ENCODE results near the gene FAM174C. TPM values are rescaled to one million over a fixed set of nuclear protein-coding genes. Genes with fewer than 3 reads are reported as not detected.

Gene FAM174C
- total RNA-seq, 1 experiment from 2014 or later: 59.4 TPM

DNA sequence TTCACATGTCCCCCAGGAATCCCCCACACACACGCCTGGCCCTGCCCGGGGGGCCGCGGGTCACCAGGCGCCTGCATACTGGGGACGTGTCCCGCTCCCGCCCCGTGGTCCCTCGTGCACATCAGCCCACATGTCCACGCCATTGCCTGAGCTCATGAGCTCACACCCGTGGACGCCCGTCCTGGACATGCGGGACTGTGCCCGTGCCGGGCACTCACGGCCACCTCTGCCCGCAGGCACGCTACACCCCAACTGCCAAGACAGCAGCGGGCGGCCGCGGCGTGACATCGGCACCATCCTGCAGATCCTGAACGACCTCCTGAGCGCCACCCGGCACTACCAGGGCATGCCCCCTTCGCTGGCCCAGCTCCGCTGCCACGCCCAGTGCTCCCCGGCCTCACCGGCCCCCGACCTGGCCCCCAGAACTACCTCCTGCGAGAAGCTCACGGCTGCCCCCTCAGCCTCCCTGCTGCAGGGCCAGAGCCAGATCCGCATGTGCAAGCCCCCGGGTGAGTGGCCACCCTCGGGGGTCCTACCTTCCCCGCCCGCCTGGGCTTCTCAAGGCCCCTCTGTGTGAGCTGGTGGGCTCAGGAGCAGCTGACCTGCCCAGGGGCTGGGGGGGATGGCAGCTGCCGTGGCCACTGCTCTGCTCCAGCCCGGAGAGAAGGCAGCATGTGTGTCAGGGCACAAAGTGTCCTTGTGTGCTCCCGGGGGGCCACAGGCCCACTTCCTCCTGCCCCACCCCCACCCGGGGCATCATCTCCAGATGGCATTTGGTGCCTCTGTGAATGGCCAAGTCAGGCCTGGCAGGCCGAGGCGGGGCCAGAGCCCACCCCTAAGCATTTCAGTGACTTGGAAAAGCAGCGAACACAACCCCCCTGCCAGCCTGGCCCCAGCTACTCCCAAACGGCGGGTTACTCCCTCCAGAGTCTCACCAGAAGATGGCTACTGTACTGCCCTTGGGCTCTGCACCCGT, 19.9 kb upstream of the FAM174C start:
- TF ChIP-seq, protein P1, sequence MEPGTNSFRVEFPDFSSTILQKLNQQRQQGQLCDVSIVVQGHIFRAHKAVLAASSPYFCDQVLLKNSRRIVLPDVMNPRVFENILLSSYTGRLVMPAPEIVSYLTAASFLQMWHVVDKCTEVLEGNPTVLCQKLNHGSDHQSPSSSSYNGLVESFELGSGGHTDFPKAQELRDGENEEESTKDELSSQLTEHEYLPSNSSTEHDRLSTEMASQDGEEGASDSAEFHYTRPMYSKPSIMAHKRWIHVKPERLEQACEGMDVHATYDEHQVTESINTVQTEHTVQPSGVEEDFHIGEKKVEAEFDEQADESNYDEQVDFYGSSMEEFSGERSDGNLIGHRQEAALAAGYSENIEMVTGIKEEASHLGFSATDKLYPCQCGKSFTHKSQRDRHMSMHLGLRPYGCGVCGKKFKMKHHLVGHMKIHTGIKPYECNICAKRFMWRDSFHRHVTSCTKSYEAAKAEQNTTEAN (CRISPR knock-in tag; IDR thresholded peaks at IDR 0.05): 0 out of 2 replicates have a peak, but pooled peaks have one; percentile 27
- TF ChIP-seq, protein P2, sequence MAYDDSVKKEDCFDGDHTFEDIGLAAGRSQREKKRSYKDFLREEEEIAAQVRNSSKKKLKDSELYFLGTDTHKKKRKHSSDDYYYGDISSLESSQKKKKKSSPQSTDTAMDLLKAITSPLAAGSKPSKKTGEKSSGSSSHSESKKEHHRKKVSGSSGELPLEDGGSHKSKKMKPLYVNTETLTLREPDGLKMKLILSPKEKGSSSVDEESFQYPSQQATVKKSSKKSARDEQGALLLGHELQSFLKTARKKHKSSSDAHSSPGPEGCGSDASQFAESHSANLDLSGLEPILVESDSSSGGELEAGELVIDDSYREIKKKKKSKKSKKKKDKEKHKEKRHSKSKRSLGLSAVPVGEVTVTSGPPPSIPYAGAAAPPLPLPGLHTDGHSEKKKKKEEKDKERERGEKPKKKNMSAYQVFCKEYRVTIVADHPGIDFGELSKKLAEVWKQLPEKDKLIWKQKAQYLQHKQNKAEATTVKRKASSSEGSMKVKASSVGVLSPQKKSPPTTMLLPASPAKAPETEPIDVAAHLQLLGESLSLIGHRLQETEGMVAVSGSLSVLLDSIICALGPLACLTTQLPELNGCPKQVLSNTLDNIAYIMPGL (CRISPR knock-in tag; IDR thresholded peaks at IDR 0.05): 0 out of 2 replicates have a peak, but pooled peaks have one; percentile 36
- TF ChIP-seq, protein P3, sequence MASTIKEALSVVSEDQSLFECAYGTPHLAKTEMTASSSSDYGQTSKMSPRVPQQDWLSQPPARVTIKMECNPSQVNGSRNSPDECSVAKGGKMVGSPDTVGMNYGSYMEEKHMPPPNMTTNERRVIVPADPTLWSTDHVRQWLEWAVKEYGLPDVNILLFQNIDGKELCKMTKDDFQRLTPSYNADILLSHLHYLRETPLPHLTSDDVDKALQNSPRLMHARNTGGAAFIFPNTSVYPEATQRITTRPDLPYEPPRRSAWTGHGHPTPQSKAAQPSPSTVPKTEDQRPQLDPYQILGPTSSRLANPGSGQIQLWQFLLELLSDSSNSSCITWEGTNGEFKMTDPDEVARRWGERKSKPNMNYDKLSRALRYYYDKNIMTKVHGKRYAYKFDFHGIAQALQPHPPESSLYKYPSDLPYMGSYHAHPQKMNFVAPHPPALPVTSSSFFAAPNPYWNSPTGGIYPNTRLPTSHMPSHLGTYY (CRISPR knock-in tag; IDR thresholded peaks at IDR 0.05): no peak
- Mint-ChIP-seq H3K36me3 (peaks cover 38% of the 10 kb centered on the region), H3K27ac (no peak overlapping the region), H3K27me3 (ENCODE audit: low read depth) (no peaks in the 10 kb centered on the region), H3K4me1 (peaks cover 31% of the 10 kb centered on the region), H3K4me3 (no peak overlapping the region), H3K9me3 (no peaks in the 10 kb centered on the region)
- CTCF ChIA-PET: interaction anchor here (0.7 to 15.6 kb wide), 5 partner anchors 11 to 189 kb away, joined by 3 to 648 read pairs (median 4); partner anchors contain the start of genes ATP5F1D and CIRBP
- POLR2A ChIA-PET: interaction anchor here (0.6 to 0.9 kb wide), 3 partner anchors 14 to 148 kb away, joined by 3 to 7 read pairs (median 3); partner anchors contain the start of gene CIRBP
- no peak for ATAC-seq
- no peak for DNase-seq (ENCODE audit: low spot score)

DNA sequence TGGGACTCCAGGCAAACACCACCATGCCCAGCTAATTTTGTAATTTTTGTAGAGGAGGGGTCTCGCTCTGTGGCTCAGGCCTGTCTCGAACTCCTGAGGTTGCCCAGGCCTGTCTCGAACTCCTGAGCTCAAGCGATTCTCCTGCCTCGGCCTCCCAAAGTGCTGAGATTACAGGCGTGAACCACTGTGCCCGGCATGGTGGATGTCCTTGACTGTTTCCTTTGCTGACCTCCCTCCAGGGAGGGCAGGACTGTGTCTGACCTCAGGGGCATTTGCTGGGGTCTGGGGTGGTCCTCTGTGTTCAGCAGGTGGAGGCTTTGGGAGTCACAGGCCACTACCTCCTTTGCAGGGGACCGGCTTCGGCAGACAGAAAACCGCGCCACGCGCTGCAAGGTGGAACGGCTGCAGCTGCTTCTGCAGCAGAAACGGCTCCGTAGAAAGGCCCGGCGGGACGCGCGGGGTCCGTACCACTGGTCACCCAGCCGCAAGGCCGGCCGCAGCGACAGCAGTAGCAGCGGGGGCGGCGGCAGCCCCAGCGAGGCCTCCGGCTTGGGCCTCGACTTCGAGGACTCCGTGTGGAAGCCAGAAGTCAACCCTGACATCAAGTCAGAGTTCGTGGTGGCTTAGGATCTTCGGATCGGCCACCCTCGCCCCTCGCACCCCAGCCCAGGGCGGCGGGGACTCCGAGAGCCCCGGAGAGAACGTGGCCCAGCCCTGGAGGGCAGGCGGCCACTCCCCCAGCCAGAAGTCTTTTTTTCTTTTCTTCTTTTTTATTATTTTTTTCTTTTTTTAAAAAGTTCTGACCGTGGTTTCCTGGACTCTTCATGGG, 18.5 kb upstream of the FAM174C start:
- no peak for ATAC-seq
- POLR2A ChIA-PET: interaction anchor here (0.7 to 1.6 kb wide), 3 partner anchors 10 to 12 kb away, joined by 3 to 6 read pairs (median 3); partner anchors contain the start of gene CIRBP
- H3K27ac Mint-ChIP-seq: no peak overlapping the region
- no peak for DNase-seq (ENCODE audit: low spot score)
- H3K4me1 Mint-ChIP-seq: peaks cover 38% of the 10 kb centered on the region
- CTCF ChIA-PET: interaction anchor here (0.6 to 15.6 kb wide), 4 partner anchors 10 to 379 kb away, joined by 3 to 648 read pairs (median 10); partner anchors contain the start of genes ATP5F1D and CIRBP
- no peak overlapping the region; the same call in 1 of the 2 replicates for H3K4me3 Mint-ChIP-seq
- H3K27me3 Mint-ChIP-seq (ENCODE audit: low read depth): no peaks in the 10 kb centered on the region
- TF ChIP-seq NR2C2 (CRISPR knock-in tag; IDR thresholded peaks at IDR 0.05): no peak
- H3K36me3 Mint-ChIP-seq: peaks cover 33% of the 10 kb centered on the region
- H3K9me3 Mint-ChIP-seq: no peaks in the 10 kb centered on the region

DNA sequence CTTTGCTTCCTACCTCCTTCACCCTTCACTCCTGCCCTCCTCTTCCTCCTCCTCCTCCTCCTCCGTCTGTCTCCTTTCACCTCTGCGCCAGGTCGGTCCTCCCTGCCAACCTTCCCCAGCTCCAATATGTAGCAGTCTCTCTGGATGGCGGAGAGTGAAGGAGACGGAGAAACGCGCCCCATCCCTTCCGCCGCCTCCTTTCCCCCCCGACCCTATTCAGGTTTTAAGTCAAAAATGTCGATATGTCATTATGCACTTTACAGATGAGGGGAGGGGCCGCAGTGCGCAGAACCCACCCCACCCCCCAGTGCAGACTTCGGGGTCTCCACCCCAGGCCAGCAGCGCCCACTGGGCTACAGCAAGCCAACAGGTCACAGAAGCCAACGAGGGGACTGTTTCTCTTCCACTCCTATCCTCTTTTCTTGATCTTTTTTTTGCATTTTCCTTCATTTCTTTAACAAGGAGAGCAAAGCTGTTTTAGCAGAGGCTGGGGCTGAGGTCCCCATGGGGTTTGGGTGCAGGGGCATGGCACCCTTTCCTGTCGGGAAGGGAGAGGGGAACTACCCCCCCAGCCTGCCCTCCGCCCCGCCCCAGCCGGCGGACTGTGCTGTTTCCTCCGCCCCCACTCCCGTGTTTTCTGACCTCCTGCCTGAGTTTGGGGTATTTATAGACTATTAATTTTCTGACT, 17.7 kb upstream of the FAM174C start:
- ATAC-seq: no peak
- 0 out of 2 replicates have a peak overlapping the region, but pooled peaks have one; percentile 20 for H3K4me3 Mint-ChIP-seq
- H3K4me1 Mint-ChIP-seq: peaks cover 42% of the 10 kb centered on the region
- peak overlapping the region; percentile 84 for H3K27ac Mint-ChIP-seq
- H3K27me3 Mint-ChIP-seq (ENCODE audit: low read depth): no peaks in the 10 kb centered on the region
- ChIA-PET CTCF (interaction anchor here (2.3 to 15.6 kb wide), 2 partner anchors 9 to 15 kb away, joined by 17 to 648 read pairs; partner anchors contain the start of gene ATP5F1D), POLR2A (interaction anchor here (0.9 to 1.6 kb wide), 2 partner anchors 9 to 12 kb away, joined by 3 to 6 read pairs; partner anchors contain the start of gene CIRBP)
- peaks cover 33% of the 10 kb centered on the region for H3K36me3 Mint-ChIP-seq
- no peaks in the 10 kb centered on the region for H3K9me3 Mint-ChIP-seq
- DNase-seq (ENCODE audit: low spot score): no peak
- no peak for TF ChIP-seq IRF2 (CRISPR knock-in tag; IDR thresholded peaks at IDR 0.05; ENCODE audit: borderline replicate concordance, low read depth)
- TF ChIP-seq SP1 (CRISPR knock-in tag; conservative IDR thresholded peaks at IDR 0.05): no peak
- TF ChIP-seq, protein P1 (CRISPR knock-in tag; IDR thresholded peaks at IDR 0.05): no peak
- TF ChIP-seq ZNF263 (CRISPR knock-in tag; IDR thresholded peaks at IDR 0.05; ENCODE audit: low read depth): no peak
- TF ChIP-seq, protein P4, sequence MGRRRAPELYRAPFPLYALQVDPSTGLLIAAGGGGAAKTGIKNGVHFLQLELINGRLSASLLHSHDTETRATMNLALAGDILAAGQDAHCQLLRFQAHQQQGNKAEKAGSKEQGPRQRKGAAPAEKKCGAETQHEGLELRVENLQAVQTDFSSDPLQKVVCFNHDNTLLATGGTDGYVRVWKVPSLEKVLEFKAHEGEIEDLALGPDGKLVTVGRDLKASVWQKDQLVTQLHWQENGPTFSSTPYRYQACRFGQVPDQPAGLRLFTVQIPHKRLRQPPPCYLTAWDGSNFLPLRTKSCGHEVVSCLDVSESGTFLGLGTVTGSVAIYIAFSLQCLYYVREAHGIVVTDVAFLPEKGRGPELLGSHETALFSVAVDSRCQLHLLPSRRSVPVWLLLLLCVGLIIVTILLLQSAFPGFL (CRISPR knock-in tag; IDR thresholded peaks at IDR 0.05; ENCODE audit: borderline replicate concordance): no peak
- TF ChIP-seq, protein P5, sequence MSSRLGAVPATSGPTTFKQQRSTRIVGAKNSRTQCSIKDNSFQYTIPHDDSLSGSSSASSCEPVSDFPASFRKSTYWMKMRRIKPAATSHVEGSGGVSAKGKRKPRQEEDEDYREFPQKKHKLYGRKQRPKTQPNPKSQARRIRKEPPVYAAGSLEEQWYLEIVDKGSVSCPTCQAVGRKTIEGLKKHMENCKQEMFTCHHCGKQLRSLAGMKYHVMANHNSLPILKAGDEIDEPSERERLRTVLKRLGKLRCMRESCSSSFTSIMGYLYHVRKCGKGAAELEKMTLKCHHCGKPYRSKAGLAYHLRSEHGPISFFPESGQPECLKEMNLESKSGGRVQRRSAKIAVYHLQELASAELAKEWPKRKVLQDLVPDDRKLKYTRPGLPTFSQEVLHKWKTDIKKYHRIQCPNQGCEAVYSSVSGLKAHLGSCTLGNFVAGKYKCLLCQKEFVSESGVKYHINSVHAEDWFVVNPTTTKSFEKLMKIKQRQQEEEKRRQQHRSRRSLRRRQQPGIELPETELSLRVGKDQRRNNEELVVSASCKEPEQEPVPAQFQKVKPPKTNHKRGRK (CRISPR knock-in tag; IDR thresholded peaks at IDR 0.05; ENCODE audit: borderline replicate concordance): no peak
- TF ChIP-seq NFE2L1 (CRISPR knock-in tag; IDR thresholded peaks at IDR 0.05): no peak
- TF ChIP-seq, protein P6, sequence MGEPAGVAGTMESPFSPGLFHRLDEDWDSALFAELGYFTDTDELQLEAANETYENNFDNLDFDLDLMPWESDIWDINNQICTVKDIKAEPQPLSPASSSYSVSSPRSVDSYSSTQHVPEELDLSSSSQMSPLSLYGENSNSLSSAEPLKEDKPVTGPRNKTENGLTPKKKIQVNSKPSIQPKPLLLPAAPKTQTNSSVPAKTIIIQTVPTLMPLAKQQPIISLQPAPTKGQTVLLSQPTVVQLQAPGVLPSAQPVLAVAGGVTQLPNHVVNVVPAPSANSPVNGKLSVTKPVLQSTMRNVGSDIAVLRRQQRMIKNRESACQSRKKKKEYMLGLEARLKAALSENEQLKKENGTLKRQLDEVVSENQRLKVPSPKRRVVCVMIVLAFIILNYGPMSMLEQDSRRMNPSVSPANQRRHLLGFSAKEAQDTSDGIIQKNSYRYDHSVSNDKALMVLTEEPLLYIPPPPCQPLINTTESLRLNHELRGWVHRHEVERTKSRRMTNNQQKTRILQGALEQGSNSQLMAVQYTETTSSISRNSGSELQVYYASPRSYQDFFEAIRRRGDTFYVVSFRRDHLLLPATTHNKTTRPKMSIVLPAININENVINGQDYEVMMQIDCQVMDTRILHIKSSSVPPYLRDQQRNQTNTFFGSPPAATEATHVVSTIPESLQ (CRISPR knock-in tag; IDR thresholded peaks at IDR 0.05): no peak
- TF ChIP-seq TEAD1 (CRISPR knock-in tag; IDR thresholded peaks at IDR 0.05): no peak
- TF ChIP-seq JAZF1 (CRISPR knock-in tag; IDR thresholded peaks at IDR 0.05): no peak
- no peak for TF ChIP-seq ZNF121 (CRISPR knock-in tag; IDR thresholded peaks at IDR 0.05)

All from WTC11 (cell line).